ENCODE measurements around the gene SKA3.

SKA3 gene

DNA sequence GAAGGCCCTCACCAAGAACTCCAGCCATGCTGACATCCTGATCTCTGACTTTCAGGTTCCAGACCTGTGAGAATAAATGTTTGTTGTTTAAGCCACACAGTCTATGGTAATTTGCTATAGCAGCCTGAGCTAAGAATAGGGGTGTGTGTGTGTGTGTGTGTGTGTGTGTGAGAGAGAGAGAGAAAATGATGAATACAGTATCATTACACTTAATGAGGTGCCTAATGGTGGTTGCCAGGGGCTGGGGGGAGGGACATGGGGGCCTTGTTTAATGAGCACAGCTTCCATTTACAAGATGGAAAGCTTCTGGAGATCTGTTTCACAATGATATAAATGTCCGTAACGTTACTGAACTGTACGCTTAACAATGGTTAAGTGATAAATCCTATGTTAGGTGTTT is 61.1 kb downstream of the SKA3 start:
- no peak for DNase-seq (ENCODE audit: low read depth)

DNA sequence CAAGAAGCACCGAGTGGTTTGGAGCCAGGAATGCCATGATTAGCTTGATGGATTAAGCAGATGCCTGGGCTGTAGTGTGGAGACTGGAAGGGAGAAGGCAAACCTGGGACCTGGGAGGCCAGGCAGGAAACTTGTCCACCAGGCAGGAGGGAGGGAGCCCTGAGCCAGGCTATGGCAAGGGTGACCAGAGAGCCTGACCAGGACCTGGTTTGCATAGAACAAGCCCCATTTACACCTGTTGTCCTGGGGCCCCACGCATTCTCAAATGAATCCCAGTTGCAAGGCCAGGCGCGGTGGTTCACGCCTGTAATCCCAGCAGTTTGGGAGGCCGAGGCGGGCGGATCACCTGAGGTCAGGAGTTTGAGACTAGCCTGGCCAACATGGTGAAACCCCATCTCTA is 64.8 kb downstream of the SKA3 start:
- no peak for DNase-seq (ENCODE audit: low read depth)

DNA sequence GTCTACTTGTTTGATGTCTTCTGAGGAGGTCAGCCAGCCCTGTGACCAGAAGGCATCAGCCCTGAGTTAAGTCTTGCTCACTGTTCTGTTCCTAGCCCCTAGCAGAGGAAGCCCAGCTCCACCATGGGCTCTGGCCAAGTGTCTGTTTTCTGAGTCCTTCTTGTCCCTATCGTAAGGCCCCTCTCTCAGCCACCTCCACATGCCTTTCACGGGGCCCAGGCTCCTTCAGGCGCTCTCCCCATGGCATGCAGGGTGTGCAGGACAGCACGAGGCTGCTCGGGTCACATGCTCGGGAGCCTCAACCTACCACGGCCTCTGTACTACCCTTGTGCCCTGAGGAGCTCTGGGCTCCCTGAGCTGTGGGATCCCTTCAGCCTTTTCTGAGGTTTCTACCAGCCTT is 67.2 kb downstream of the SKA3 start:
- no peak for DNase-seq (ENCODE audit: low read depth)

- no peak for DNase-seq (ENCODE audit: low read depth)
Measured at GRCh38 chr13:21106089-21106488, 70.3 kb downstream of the SKA3 start.

DNA sequence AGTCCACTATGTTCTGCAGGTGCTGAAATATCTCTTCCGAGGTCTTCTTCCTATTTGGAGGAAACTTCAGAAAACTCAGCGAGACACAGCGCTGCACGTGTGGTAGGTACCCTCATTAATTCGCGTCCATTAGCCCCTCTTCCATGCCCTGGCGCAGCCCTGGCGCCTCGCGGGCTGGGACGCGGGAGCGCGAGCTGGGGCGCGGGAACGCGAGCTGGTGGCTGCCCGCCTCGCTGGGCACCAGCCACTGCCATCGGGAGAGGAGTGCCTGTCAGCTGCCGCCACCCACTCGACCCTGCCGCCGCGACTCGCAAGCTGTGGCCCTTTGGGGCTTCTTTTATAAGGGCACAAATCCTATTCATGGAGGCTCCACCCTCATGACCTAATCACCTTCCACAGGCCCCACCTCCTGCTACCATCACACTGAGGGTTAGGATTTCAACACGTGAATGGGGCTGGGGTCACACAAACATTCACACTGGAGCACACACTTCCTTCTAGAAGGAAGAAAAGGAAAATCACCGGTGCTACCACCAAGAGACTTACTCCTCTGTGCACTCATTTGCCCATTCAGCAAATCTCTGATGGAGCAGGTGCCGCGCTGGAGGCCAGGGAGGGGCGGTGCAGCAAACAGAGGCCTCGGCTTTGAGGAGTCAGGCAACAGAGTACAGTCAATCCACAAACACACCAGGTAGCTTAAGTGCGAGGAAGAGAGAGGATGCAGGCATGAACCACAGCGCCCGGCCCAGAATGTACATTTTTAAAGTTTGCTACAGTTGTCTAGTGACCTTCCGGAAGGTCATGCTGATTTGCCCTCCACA is 71.9 kb downstream of the SKA3 start:
- no peak for DNase-seq (ENCODE audit: low read depth)

Measured in stimulated activated CD8-positive, alpha-beta memory T cell treated with anti-CD3 and anti-CD28 coated beads, Interleukin-15, amount 100 ng/mL, for 1 hour (primary cell).